ENCODE measurements around the gene HSD17B7.

Gene HSD17B7

GRCh38 chr1:162849711-162850110 lies 59.2 kb downstream of the HSD17B7 start:
- intact Hi-C loops (cut with DNase I) = loop anchor here (10.0 kb wide), 2 partner anchors 325 to 465 kb away; no protein-coding TSS in a partner anchor
- DNase-seq = no peak

DNA sequence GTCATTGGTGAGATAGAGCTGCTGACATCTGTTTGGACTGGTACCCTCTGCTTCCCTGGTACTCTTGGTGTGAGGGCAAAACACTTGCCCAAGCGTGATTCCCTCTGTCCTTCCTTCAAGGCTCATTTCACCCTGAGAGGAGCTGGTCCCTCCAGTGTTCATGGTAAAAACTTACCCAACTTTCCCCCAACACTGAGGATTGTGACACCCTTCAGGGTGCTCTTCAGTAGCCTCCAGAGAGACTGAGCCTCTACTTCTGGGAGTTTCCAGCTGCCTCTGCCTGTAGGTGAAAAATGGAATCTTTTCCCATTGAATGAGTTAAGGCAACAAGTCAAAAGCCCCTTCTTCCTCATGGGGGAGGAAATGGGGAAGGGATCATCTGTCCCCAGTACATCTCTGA lies 60.8 kb downstream of the HSD17B7 start:
- intact Hi-C loops (cut with DNase I) = loop anchor here (10.0 kb wide), 1 partner anchor 323 kb away; no protein-coding TSS in a partner anchor
- DNase-seq = no peak

- intact Hi-C loops (cut with DNase I) = loop anchor here (10.0 kb wide), 1 partner anchor 320 kb away; no protein-coding TSS in a partner anchor
- peak; percentile 13 to 83 (median 66) for DNase-seq
Observed at GRCh38 chr1:162854245-162854882, 63.9 kb downstream of the HSD17B7 start.

DNA sequence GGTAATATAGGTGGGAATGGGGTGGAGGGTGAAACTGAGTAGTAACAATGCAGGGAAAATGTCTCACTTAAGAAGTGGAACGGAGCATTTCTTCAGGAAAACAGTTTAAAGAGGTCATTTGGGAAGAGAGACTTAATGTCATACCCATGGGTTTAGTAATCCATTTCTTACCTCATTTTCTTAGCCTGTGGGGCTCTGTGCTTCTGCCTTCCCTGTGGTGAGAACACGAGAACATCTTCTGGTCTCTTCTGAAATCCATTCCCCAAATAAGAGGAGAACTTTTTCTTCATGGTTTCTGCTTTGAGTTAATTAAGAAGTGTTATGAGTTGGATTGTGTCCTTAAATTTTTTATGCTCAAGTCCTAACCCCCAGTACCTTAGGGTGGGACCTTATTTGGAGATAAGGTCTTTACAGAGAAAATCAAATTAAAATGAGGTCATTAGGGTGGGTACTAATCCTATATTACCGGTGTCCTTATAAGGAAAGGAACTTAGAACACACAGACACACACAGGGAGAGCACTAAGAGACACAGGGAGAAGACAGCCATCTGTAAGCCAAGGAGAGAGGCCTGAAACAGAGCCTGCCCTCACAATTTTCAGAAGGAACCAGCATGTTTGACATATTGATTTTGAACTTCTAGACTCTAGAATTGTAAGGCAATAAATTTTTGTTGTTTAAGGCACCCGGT lies 65.1 kb downstream of the HSD17B7 start:
- no peak for DNase-seq
- intact Hi-C loops (cut with DNase I) = loop anchor here (10.0 kb wide), 1 partner anchor 319 kb away; no protein-coding TSS in a partner anchor

GRCh38 chr1:162856260-162856659 lies 65.8 kb downstream of the HSD17B7 start:
- no peak for DNase-seq
- intact Hi-C loops (cut with DNase I) = loop anchor here (10.0 kb wide), 1 partner anchor 319 kb away; no protein-coding TSS in a partner anchor

DNA sequence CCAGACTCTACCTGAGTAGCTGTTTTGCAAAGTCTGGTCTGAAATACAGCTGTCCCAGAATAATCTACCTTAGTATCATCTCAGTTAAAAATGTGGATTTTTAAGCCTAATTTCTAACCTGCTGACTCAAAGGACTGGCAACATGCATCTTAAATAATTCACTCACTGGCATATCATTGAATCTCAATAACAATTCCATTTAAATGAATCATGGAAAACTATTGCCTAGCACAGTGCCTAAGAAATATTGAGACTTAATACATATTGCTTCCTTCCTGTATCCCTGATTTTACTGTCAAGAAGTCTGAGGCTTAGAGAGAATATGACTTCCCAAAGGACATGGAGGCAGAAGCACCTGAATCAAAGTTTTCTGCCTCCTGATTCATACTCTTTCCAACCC lies 67.3 kb downstream of the HSD17B7 start:
- intact Hi-C loops (cut with DNase I) = loop anchor here (10.0 kb wide), 1 partner anchor 317 kb away; no protein-coding TSS in a partner anchor
- DNase-seq = no peak

DNA sequence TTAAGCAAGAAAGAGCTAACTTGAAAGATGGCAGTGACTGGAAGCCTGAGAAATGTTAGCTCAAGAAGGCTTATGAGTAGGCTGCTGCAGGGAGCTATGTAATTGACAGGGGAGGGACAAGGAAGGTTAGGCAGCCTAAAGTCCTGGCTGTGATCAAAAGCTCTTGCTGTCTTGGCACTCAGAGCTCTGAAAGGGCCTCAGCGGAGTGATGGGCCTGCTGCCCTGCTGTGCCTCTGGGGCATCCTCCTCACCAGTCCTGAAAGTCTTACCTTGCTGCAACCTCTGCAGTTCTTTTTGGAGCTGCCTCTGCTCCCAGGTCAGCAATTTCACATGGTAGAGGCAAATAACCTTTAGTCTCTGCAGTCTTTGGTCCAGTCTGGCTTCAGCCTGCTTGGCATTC lies 68.7 kb downstream of the HSD17B7 start:
- DNase-seq = no peak
- intact Hi-C loops (cut with DNase I) = loop anchor here (10.0 kb wide), 1 partner anchor 316 kb away; no protein-coding TSS in a partner anchor

GRCh38 chr1:162861101-162861500 lies 70.6 kb downstream of the HSD17B7 start, which contains the start of gene CCDC190:
TSS of gene CCDC190 (minus strand) at chr1:162861175. CDS start at chr1:162859646, 1,529 bp downstream.
- intact Hi-C loops (cut with DNase I) = no loop called here
- peak in 14 of 42 donors; percentile 4 to 44 (median 20) for DNase-seq

- DNase-seq = no peak
- intact Hi-C loops (cut with DNase I) = no loop called here
Observed at GRCh38 chr1:162861625-162862024, 71.1 kb downstream of the HSD17B7 start.
